ENCODE data around the gene SPTA1.

Gene SPTA1

GRCh38 chr1:158714754-158715153 is 28.2 kb upstream of the SPTA1 start:
- peaks cover 13% of the 10 kb centered on the region for H3K27me3 Mint-ChIP-seq (ENCODE audit: low read depth, poor library complexity)

GRCh38 chr1:158711098-158711497 is 24.6 kb upstream of the SPTA1 start:
- no peaks in the 10 kb centered on the region for H3K9me3 Mint-ChIP-seq
- TF ChIP-seq CTCF (IDR thresholded peaks at IDR 0.05): no peak
- H3K27me3 Mint-ChIP-seq (ENCODE audit: low read depth, poor library complexity): peaks cover 13% of the 10 kb centered on the region
- H3K4me3 Mint-ChIP-seq: no peak overlapping the region
- H3K36me3 Mint-ChIP-seq (ENCODE audit: low read depth): no peaks in the 10 kb centered on the region
- DNase-seq: no peak
- no peak overlapping the region for H3K27ac Mint-ChIP-seq
- H3K4me1 Mint-ChIP-seq: no peaks in the 10 kb centered on the region

More at GRCh38 chr1:158714754-158715153, 28.2 kb upstream of the SPTA1 start:
- H3K36me3 Mint-ChIP-seq (ENCODE audit: low read depth): no peaks in the 10 kb centered on the region
- no peak overlapping the region for H3K4me3 Mint-ChIP-seq
- DNase-seq: no peak
- no peaks in the 10 kb centered on the region for H3K4me1 Mint-ChIP-seq
- no peak for TF ChIP-seq CTCF (IDR thresholded peaks at IDR 0.05)
- no peaks in the 10 kb centered on the region for H3K9me3 Mint-ChIP-seq
- H3K27ac Mint-ChIP-seq: no peak overlapping the region

- no peak for TF ChIP-seq CTCF (IDR thresholded peaks at IDR 0.05)
- Mint-ChIP-seq H3K27ac (no peak overlapping the region), H3K4me1 (no peaks in the 10 kb centered on the region), H3K4me3 (no peak overlapping the region), H3K27me3 (ENCODE audit: low read depth, poor library complexity) (no peaks in the 10 kb centered on the region), H3K9me3 (no peaks in the 10 kb centered on the region), H3K36me3 (ENCODE audit: low read depth) (no peaks in the 10 kb centered on the region)
- DNase-seq: no peak
These were observed 19.6 kb upstream of the SPTA1 start for GRCh38 chr1:158706096-158706495.

- Mint-ChIP-seq H3K27ac (no peak within 1 kb of the TSS), H3K36me3 (ENCODE audit: low read depth) (no peaks in the 10 kb centered on the region), H3K27me3 (ENCODE audit: low read depth, poor library complexity) (peaks cover 3% of the 10 kb centered on the region)
These were observed 14.0 kb upstream of the SPTA1 start, which contains the start of gene OR6K2 for GRCh38 chr1:158700552-158700951. TSS of gene OR6K2 (minus strand) at chr1:158700652. CDS start at chr1:158700652, 0 bp downstream.

GRCh38 chr1:158694596-158694995 is 8.1 kb upstream of the SPTA1 start:
- peaks cover 5% of the 10 kb centered on the region for H3K27me3 Mint-ChIP-seq (ENCODE audit: low read depth, poor library complexity)
- no peak overlapping the region for H3K27ac Mint-ChIP-seq
- H3K4me1 Mint-ChIP-seq: no peaks in the 10 kb centered on the region
- no peaks in the 10 kb centered on the region for H3K36me3 Mint-ChIP-seq (ENCODE audit: low read depth)
- no peaks in the 10 kb centered on the region for H3K9me3 Mint-ChIP-seq
- no peak for TF ChIP-seq CTCF (IDR thresholded peaks at IDR 0.05)
- DNase-seq: no peak
- no peak overlapping the region for H3K4me3 Mint-ChIP-seq

More at GRCh38 chr1:158700552-158700951, 14.0 kb upstream of the SPTA1 start, which contains the start of gene OR6K2:
- H3K4me3 Mint-ChIP-seq: no peak within 1 kb of the TSS
- H3K4me1 Mint-ChIP-seq: no peaks in the 10 kb centered on the region
- DNase-seq: no peak
- no peaks in the 10 kb centered on the region for H3K9me3 Mint-ChIP-seq
- TF ChIP-seq CTCF (IDR thresholded peaks at IDR 0.05): no peak

- Mint-ChIP-seq H3K27ac (no peak overlapping the region), H3K4me3 (no peak overlapping the region), H3K27me3 (ENCODE audit: low read depth, poor library complexity) (peaks cover 5% of the 10 kb centered on the region), H3K9me3 (no peaks in the 10 kb centered on the region), H3K36me3 (ENCODE audit: low read depth) (no peaks in the 10 kb centered on the region), H3K4me1 (no peaks in the 10 kb centered on the region)
- no peak for TF ChIP-seq CTCF (IDR thresholded peaks at IDR 0.05)
- DNase-seq: no peak
These were observed 5.8 kb upstream of the SPTA1 start for GRCh38 chr1:158692356-158692755.

Data from nephron progenitor cell (in vitro differentiated cells).